Stimulated activated CD8-positive, alpha-beta memory T cell treated with anti-CD3 and anti-CD28 coated beads, Interleukin-7, amount 100 ng/mL, for 24 hours (primary cell): ENCODE data around the gene PRICKLE1.

Experiments
- DNase-seq: peaks from one replicate; pipeline ENCODE4 v3.0.0-alpha.2; 2020; ENCODE audit warnings: low read depth

PRICKLE1 gene

GRCh38 chr12:42447371-42447786 lies 142.2 kb downstream of the PRICKLE1 start:
- no peak for DNase-seq

GRCh38 chr12:42446761-42447160 lies 142.8 kb downstream of the PRICKLE1 start:
- no peak for DNase-seq

- DNase-seq, result no peak
Observed at GRCh38 chr12:42445891-42446290, 143.7 kb downstream of the PRICKLE1 start.

- no peak for DNase-seq
Observed at GRCh38 chr12:42444192-42444943, 145.2 kb downstream of the PRICKLE1 start.

- DNase-seq, result no peak
Observed at GRCh38 chr12:42442888-42443287, 146.7 kb downstream of the PRICKLE1 start.

GRCh38 chr12:42442311-42442759 lies 147.2 kb downstream of the PRICKLE1 start:
- no peak for DNase-seq

GRCh38 chr12:42440608-42441007 lies 148.9 kb downstream of the PRICKLE1 start:
- DNase-seq, result no peak

GRCh38 chr12:42432517-42433140 lies 156.9 kb downstream of the PRICKLE1 start:
- DNase-seq, result no peak

GRCh38 chr12:42428850-42429249 lies 160.7 kb downstream of the PRICKLE1 start:
- DNase-seq, result no peak

GRCh38 chr12:42426746-42427145 lies 162.8 kb downstream of the PRICKLE1 start:
- DNase-seq, result no peak

- no peak for DNase-seq
Observed at GRCh38 chr12:42422785-42423184, 166.8 kb downstream of the PRICKLE1 start.

- no peak for DNase-seq
Observed at GRCh38 chr12:42421844-42422779, 167.4 kb downstream of the PRICKLE1 start.

GRCh38 chr12:42420395-42420794 lies 169.2 kb downstream of the PRICKLE1 start:
- DNase-seq, result no peak

GRCh38 chr12:42410340-42410739 lies 179.2 kb downstream of the PRICKLE1 start:
- DNase-seq, result no peak

GRCh38 chr12:42409471-42409870 lies 180.1 kb downstream of the PRICKLE1 start:
- DNase-seq, result no peak

- DNase-seq, result no peak
Observed at GRCh38 chr12:42407306-42407705, 182.2 kb downstream of the PRICKLE1 start.
